Measurements from ENCODE around the gene AFTPH. TPM values are rescaled to one million over a fixed set of nuclear protein-coding genes. Genes with fewer than 3 reads are reported as not detected.

Gene AFTPH
- total and polyA plus RNA-seq, 8 donors, result 29.9 to 66.4 (median 54.6) TPM

GRCh38 chr2:64493788-64494187, 30.3 kb upstream of the AFTPH start:
- TF ChIP-seq, protein P1, sequence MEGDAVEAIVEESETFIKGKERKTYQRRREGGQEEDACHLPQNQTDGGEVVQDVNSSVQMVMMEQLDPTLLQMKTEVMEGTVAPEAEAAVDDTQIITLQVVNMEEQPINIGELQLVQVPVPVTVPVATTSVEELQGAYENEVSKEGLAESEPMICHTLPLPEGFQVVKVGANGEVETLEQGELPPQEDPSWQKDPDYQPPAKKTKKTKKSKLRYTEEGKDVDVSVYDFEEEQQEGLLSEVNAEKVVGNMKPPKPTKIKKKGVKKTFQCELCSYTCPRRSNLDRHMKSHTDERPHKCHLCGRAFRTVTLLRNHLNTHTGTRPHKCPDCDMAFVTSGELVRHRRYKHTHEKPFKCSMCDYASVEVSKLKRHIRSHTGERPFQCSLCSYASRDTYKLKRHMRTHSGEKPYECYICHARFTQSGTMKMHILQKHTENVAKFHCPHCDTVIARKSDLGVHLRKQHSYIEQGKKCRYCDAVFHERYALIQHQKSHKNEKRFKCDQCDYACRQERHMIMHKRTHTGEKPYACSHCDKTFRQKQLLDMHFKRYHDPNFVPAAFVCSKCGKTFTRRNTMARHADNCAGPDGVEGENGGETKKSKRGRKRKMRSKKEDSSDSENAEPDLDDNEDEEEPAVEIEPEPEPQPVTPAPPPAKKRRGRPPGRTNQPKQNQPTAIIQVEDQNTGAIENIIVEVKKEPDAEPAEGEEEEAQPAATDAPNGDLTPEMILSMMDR (IDR thresholded peaks at IDR 0.05), result no peak
- no peaks in the 10 kb centered on the region for H3K27me3 ChIP-seq
- H3K27ac ChIP-seq, result no peak overlapping the region
- H3K4me3 ChIP-seq, result no peak overlapping the region
- ATAC-seq (no peak), DNase-seq (no peak)
- no peaks in the 10 kb centered on the region for H3K9me3 ChIP-seq
- intact Hi-C loops (cut with DNase I), result no loop called here
- H3K4me1 ChIP-seq, result peaks cover 0 to 8% of the 10 kb centered on the region in 2 donors
- H3K36me3 ChIP-seq, result no peaks in the 10 kb centered on the region

- no peaks in the 10 kb centered on the region for H3K36me3 ChIP-seq
- no peaks in the 10 kb centered on the region for H3K27me3 ChIP-seq
- H3K4me1 ChIP-seq, result no peaks in the 10 kb centered on the region
- ATAC-seq (no peak), DNase-seq (no peak)
- H3K4me3 ChIP-seq, result no peak overlapping the region
- TF ChIP-seq, protein P1 (IDR thresholded peaks at IDR 0.05), result no peak
- intact Hi-C loops (cut with DNase I), result no loop called here
- H3K9me3 ChIP-seq, result no peaks in the 10 kb centered on the region
- no peak overlapping the region for H3K27ac ChIP-seq
These were observed 25.7 kb upstream of the AFTPH start for GRCh38 chr2:64498438-64498837.

DNA sequence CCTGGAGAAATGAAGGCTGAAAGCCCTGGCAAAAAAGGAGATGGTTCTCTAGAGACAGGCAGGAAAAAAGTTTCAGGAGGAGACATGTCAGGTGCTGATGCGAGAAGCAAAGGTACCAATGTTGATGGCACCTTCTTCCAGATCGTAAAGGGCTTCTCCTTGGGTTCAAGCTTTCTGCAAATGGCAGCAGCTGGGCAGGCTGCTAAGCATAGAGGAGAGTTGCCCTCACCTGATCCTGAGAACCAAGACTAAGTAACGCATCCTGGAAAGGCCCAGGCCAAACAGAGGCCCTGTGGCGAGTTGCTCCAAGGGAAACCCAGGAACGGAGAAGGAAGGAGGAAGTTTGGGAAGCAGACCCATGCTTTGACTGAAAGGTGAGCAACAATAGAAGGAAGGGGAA, 23.6 kb upstream of the AFTPH start:
- intact Hi-C loops (cut with DNase I), result no loop called here
- TF ChIP-seq, protein P1 (IDR thresholded peaks at IDR 0.05), result no peak

DNA sequence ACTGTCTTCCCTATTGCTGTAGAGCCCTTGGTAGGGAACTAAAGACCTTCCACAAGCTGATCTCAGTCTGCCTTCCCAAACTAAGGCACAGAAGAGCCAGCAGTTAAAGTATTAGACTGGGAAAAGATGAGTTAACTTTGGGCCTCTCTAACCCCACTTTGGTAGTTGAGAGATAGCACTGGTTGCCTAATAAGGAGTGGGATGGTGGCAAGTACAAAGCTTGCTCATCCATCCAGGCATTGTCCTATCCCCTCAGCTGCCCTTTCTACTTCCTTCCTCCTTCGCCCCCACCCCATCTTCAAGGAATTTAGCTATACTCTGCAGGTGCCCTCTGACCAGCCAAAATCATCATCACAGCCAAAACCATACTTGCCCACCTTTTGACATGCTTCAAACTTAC, 22.2 kb upstream of the AFTPH start:
- TF ChIP-seq, protein P1 (IDR thresholded peaks at IDR 0.05), result no peak
- intact Hi-C loops (cut with DNase I), result no loop called here
- Histone ChIP-seq H3K27ac (no peak overlapping the region), H3K36me3 (no peaks in the 10 kb centered on the region), H3K4me3 (no peak overlapping the region), H3K4me1 (no peaks in the 10 kb centered on the region), H3K9me3 (no peaks in the 10 kb centered on the region), H3K27me3 (no peaks in the 10 kb centered on the region)
- DNase-seq (no peak), ATAC-seq (no peak)

More for the DNA sequence above, 23.6 kb upstream of the AFTPH start:
- H3K36me3 ChIP-seq, result no peaks in the 10 kb centered on the region
- no peak overlapping the region for H3K27ac ChIP-seq
- ATAC-seq, result no peak
- no peaks in the 10 kb centered on the region for H3K9me3 ChIP-seq
- H3K4me1 ChIP-seq, result no peaks in the 10 kb centered on the region
- no peak overlapping the region for H3K4me3 ChIP-seq
- no peaks in the 10 kb centered on the region for H3K27me3 ChIP-seq
- no peak for DNase-seq

DNA sequence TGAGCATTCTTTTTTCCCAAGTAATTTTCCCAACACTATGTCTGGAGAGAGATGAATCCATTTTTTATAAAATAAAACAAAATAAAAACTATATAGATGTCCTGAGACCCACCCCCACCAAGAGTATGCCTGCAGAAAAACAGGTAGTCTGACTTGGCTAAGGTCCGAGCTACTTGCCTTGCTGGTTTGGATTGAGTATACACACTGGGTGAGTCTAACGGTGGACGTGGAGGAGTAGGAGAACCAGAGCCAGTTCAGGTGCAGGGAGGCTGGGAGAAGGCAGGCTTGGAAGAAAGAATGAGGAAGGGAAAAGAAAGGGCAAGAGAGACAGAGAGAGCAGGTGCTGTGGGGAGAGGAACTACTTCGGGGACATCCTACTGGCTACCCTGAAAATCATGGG, 21.3 kb upstream of the AFTPH start:
- intact Hi-C loops (cut with DNase I), result no loop called here
- Histone ChIP-seq H3K4me1 (no peaks in the 10 kb centered on the region), H3K4me3 (no peak overlapping the region), H3K27ac (no peak overlapping the region), H3K36me3 (no peaks in the 10 kb centered on the region), H3K27me3 (no peaks in the 10 kb centered on the region), H3K9me3 (no peaks in the 10 kb centered on the region)
- no peak for DNase-seq
- TF ChIP-seq, protein P1 (IDR thresholded peaks at IDR 0.05), result no peak
- ATAC-seq, result no peak

Measured in left lung (tissue), 10 donors.